Gastrocnemius medialis (tissue), 4 donors: ENCODE measurements around the gene FFAR1. TPM values are rescaled to one million over a fixed set of nuclear protein-coding genes. Genes with fewer than 3 reads are reported as not detected.

ENCODE experiments used
- ATAC-seq, 2 donors: fragments of 150-250 bp; one replicate each; pipeline ENCODE4 v1.9.1; 2016
- DNase-seq, 2 donors: peaks; one replicate each; pipeline ENCODE4 v3.0.0-alpha.2; 2019
- H3K27ac ChIP-seq, 4 donors: fragments of 200-600 bp; sonication (generic); 1 replicate in 1 of 4; 2 replicates in 3 of 4; pipeline ENCODE4 v1.5.1; 2016 to 2018; ENCODE audit warnings: mild to moderate bottlenecking in 2 of 4, moderate library complexity in 1 of 4
- H3K27me3 ChIP-seq, 3 donors: fragments of 200-600 bp; sonication (generic) in 2 of 3; 1 replicate in 1 of 3; 2 replicates in 2 of 3; pipeline versions ENCODE4 v1.5.1 to v1.6.0; 2016 to 2019; ENCODE audit warnings: mild to moderate bottlenecking in 1 of 3, moderate library complexity in 1 of 3
- H3K36me3 ChIP-seq, 2 donors: fragments of 200-600 bp; sonication (generic) in 1 of 2; one replicate each; pipeline ENCODE4 v1.5.1; 2017 to 2018
- H3K4me1 ChIP-seq, 2 donors: fragments of 200-600 bp; sonication (generic) in 1 of 2; one replicate each; pipeline ENCODE4 v1.5.1; 2016 to 2017; ENCODE audit warnings: mild to moderate bottlenecking in 2 of 2
- H3K4me3 ChIP-seq, 4 donors: fragments of 200-600 bp; sonication (generic) in 3 of 4; 1 replicate in 1 of 4; 2 replicates in 3 of 4; pipeline ENCODE4 v1.5.1; 2016 to 2019; ENCODE audit warnings: mild to moderate bottlenecking in 2 of 4
- H3K9me3 ChIP-seq, 3 donors: fragments of 200-600 bp; sonication (generic) in 2 of 3; 1 replicate in 1 of 3; 2 replicates in 2 of 3; pipeline ENCODE4 v1.5.1; 2016 to 2019
- POLR2A ChIP-seq, 2 donors: fragments of 450-650 bp; IDR thresholded peaks; one replicate each; pipeline ENCODE4 v1.6.1; 2017; ENCODE audit warnings: antibody characterized with exemption in 2 of 2, mild to moderate bottlenecking in 2 of 2, moderate library complexity in 2 of 2
- in situ Hi-C, 4 donors: fragments of 200-750 bp; cut with MboI; loops; one replicate each; pipeline versions ENCODE4 v1.15.0 to v1.8.0; 2017; ENCODE audit warnings: low sequenced_read_pairs in 4 of 4
- intact Hi-C: fragments of 100-400 bp; cut with DNase I; formaldehyde crosslinking; loops from one replicate; pipeline ENCODE4 v1.15.1; 2023; ENCODE audit warnings: low total_unique reads
- total RNA-seq, 4 donors: library from RNA; depleted of rRNA; stranded (reverse); fragments of >200 nt; gene quantifications; one replicate each; pipeline versions ENCODE4 v1.1.0 to v1.2.3, GENCODE V29; 2016
- TF ChIP-seq, protein P1 (sequence below), 5 experiments: fragments of 450-650 bp in 3 of 5; fragments of 200-600 bp in 2 of 5; sonication (generic) in 2 of 5; IDR thresholded peaks in 4 of 5; conservative IDR thresholded peaks in 1 of 5; 1 replicate in 4 of 5; 2 replicates in 1 of 5; pipeline ENCODE4 v1.5.1; 2016 to 2019; ENCODE audit warnings: antibody characterized with exemption in 5 of 5, mild to moderate bottlenecking in 3 of 5, moderate library complexity in 3 of 5

The FFAR1 gene
- total RNA-seq, 4 donors from 2014 or later = not detected

- H3K9me3 ChIP-seq = no peaks in the 10 kb centered on the region
- ATAC-seq (no peak), DNase-seq (no peak)
- no peak overlapping the region for H3K27ac ChIP-seq
- no peak overlapping the region for H3K4me3 ChIP-seq
- intact Hi-C loops = no loop called here
- in situ Hi-C loops = loop anchor here in 1 of 4 donors (10.0 kb wide), 1 partner anchor 148 kb away; the partner anchor contains the start of gene KRTDAP
- no peaks in the 10 kb centered on the region for H3K27me3 ChIP-seq
- no peak for TF ChIP-seq POLR2A (IDR thresholded peaks at IDR 0.05)
- TF ChIP-seq, protein P1, sequence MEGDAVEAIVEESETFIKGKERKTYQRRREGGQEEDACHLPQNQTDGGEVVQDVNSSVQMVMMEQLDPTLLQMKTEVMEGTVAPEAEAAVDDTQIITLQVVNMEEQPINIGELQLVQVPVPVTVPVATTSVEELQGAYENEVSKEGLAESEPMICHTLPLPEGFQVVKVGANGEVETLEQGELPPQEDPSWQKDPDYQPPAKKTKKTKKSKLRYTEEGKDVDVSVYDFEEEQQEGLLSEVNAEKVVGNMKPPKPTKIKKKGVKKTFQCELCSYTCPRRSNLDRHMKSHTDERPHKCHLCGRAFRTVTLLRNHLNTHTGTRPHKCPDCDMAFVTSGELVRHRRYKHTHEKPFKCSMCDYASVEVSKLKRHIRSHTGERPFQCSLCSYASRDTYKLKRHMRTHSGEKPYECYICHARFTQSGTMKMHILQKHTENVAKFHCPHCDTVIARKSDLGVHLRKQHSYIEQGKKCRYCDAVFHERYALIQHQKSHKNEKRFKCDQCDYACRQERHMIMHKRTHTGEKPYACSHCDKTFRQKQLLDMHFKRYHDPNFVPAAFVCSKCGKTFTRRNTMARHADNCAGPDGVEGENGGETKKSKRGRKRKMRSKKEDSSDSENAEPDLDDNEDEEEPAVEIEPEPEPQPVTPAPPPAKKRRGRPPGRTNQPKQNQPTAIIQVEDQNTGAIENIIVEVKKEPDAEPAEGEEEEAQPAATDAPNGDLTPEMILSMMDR (IDR thresholded peaks at IDR 0.05 in 4 of 5, conservative IDR thresholded peaks at IDR 0.05 in 1 of 5) = no peak
- H3K36me3 ChIP-seq = no peaks in the 10 kb centered on the region
- H3K4me1 ChIP-seq = no peaks in the 10 kb centered on the region
These were observed 1.3 kb upstream of the FFAR1 start for GRCh38 chr19:35346193-35347052.

- Histone ChIP-seq H3K4me1 (no peaks in the 10 kb centered on the region), H3K36me3 (no peaks in the 10 kb centered on the region), H3K4me3 (no peak overlapping the region), H3K9me3 (no peaks in the 10 kb centered on the region), H3K27me3 (no peaks in the 10 kb centered on the region), H3K27ac (no peak overlapping the region)
- no peak for ATAC-seq
- DNase-seq = no peak
- intact Hi-C loops = no loop called here
- in situ Hi-C loops = loop anchor here in 1 of 4 donors (10.0 kb wide), 1 partner anchor 147 kb away; the partner anchor contains the start of gene KRTDAP
- TF ChIP-seq, protein P1 (IDR thresholded peaks at IDR 0.05 in 4 of 5, conservative IDR thresholded peaks at IDR 0.05 in 1 of 5) = no peak
- no peak for TF ChIP-seq POLR2A (IDR thresholded peaks at IDR 0.05)
These were observed 212 bp downstream of the FFAR1 start for GRCh38 chr19:35347930-35348298.

DNA sequence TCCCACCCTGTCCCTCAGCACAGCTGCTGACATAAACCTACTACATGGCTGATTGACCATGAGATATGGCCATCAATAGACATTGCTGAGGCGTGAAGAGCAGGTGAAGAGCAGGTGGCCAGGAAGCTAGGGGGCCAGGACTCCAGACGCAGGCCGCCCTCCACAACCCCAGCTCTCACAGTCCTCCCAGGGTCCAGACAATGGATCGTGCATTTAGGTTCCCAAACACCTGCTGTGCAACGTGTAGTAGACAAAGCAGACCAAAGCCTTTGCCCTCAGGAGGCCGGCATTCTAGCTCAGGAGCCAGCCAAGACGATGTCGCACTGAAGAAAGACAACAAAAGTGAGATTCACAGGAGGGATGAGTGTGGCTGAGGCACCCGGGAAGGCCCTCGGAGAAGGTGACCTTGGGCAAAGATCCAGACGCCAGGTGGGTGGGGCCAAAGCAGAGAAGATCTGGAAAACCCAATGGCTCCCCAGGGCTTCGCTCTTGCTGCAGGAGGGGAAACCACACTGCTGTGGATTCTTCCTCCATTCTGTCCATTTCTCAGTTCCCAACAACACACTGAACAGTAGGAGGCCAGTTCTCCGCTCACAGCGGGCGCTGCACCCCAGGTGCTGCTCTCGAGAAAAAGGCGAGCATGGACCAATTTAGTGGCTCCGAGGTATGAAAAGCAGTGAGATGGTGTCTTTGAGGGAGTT lies 1.4 kb downstream of the FFAR1 start:
- no peaks in the 10 kb centered on the region for H3K36me3 ChIP-seq
- H3K27me3 ChIP-seq = no peaks in the 10 kb centered on the region
- DNase-seq (no peak), ATAC-seq (no peak)
- intact Hi-C loops (no loop called here), in situ Hi-C loops (loop anchor here in 1 of 4 donors (10.0 kb wide), 1 partner anchor 146 kb away; the partner anchor contains the start of gene KRTDAP)
- no peak overlapping the region for H3K4me3 ChIP-seq
- no peaks in the 10 kb centered on the region for H3K4me1 ChIP-seq
- no peak for TF ChIP-seq POLR2A (IDR thresholded peaks at IDR 0.05)
- TF ChIP-seq, protein P1 (IDR thresholded peaks at IDR 0.05 in 4 of 5, conservative IDR thresholded peaks at IDR 0.05 in 1 of 5) = no peak
- no peak overlapping the region for H3K27ac ChIP-seq
- H3K9me3 ChIP-seq = no peaks in the 10 kb centered on the region

DNA sequence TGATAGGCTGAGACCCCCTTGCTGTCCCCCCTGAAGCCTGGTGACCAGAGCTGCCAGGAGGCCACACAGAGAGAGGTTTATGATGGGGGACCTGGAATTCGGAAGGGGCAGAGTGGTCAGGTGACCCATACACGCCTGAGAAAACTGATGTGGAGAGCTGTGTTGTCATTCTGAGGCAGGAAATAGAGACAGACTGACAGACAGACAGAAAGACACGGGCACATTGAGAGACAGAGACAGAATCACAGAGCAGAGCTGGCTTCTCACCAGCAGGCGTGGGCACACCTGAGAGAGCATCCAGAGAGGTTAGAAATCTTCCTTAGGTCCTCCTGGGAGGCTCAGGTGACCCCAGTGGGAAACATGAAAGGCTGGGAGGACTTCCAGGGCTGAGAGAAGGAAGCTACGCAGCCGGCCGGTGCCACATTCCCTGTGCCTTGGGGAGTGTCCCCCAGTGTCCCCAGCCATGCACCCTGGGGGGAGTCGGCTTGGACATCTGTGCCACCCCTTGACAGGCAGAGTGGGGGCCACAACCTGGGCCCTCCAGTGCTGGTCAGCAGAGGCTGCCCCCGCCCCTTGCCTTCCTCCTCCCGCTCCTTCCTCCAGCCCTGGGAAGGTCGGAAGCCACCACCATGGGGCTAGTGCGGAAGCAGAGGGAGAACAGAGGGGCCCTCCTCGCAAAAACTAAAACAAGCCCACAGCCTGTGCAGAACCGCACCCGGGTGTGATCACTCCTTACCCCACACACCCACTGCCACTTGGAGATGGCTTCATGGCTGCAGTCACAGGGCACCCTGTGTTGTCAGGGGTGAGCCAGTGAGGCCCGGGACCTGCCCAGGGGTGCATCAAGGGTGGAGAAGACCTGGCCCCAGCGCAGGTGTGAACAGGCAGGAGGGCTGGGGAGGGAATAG lies 2.2 kb downstream of the FFAR1 start:
- no peaks in the 10 kb centered on the region for H3K4me1 ChIP-seq
- H3K9me3 ChIP-seq = no peaks in the 10 kb centered on the region
- no peak overlapping the region for H3K27ac ChIP-seq
- DNase-seq (no peak), ATAC-seq (no peak)
- no peaks in the 10 kb centered on the region for H3K27me3 ChIP-seq
- H3K36me3 ChIP-seq = no peaks in the 10 kb centered on the region
- in situ Hi-C loops = loop anchor here in 1 of 4 donors (10.0 kb wide), 2 partner anchors 125 to 145 kb away; partner anchors contain the start of gene KRTDAP
- TF ChIP-seq POLR2A (IDR thresholded peaks at IDR 0.05) = no peak
- TF ChIP-seq, protein P1 (IDR thresholded peaks at IDR 0.05 in 4 of 5, conservative IDR thresholded peaks at IDR 0.05 in 1 of 5) = no peak
- intact Hi-C loops = loop anchor here (10.0 kb wide), 1 partner anchor 145 kb away; the partner anchor contains the start of gene KRTDAP
- no peak overlapping the region for H3K4me3 ChIP-seq
